Stimulated activated CD4-positive, alpha-beta T cell treated with anti-CD3 and anti-CD28 coated beads, Interleukin-12 subunit alpha, Interleukin-12 subunit beta, amount 100 ng/mL, for 4 hours (primary cell): ENCODE measurements around the gene REEP6.
"Not testable (repeated sequence)": the region's sequence is repeated elsewhere in the genome, so short reads cannot be mapped to it uniquely, and the experiment has no call there.

Experiments used
- DNase-seq: peaks from one replicate; pipeline ENCODE4 v3.0.0-alpha.2; 2020

The REEP6 gene

GRCh38 chr19:1473085-1473851 lies 17.7 kb upstream of the REEP6 start:
- no peak for DNase-seq

GRCh38 chr19:1474011-1474764 lies 16.8 kb upstream of the REEP6 start:
- DNase-seq = no peak

- no peak for DNase-seq
Observed at GRCh38 chr19:1474765-1475351, 16.1 kb upstream of the REEP6 start.

- no peak for DNase-seq
Observed at GRCh38 chr19:1475751-1476437, 15.1 kb upstream of the REEP6 start.

GRCh38 chr19:1477056-1477455 lies 13.9 kb upstream of the REEP6 start:
- not testable (repeated sequence) for DNase-seq

- peak; percentile 91 for DNase-seq
Observed at GRCh38 chr19:1478934-1479707, 11.9 kb upstream of the REEP6 start, which contains the start of gene C19orf25. Gene C19orf25 (minus strand): TSS chr19:1479215. CDS start chr19:1478903, 312 bp downstream.

GRCh38 chr19:1481224-1481892 lies 9.6 kb upstream of the REEP6 start:
- DNase-seq = no peak

- DNase-seq = no peak
Observed at GRCh38 chr19:1481893-1482360, 9.1 kb upstream of the REEP6 start.

- DNase-seq = no peak
Observed at GRCh38 chr19:1482361-1483130, 8.4 kb upstream of the REEP6 start.

- DNase-seq = no peak
Observed at GRCh38 chr19:1483131-1483978, 7.6 kb upstream of the REEP6 start.

- no peak for DNase-seq
Observed at GRCh38 chr19:1483979-1484428, 7.0 kb upstream of the REEP6 start.

- DNase-seq = no peak
Observed at GRCh38 chr19:1486720-1487575, 4.0 kb upstream of the REEP6 start.

- DNase-seq = no peak
Observed at GRCh38 chr19:1487576-1488281, 3.3 kb upstream of the REEP6 start.

GRCh38 chr19:1488282-1488601 lies 2.7 kb upstream of the REEP6 start:
- DNase-seq = no peak

- no peak for DNase-seq
Observed at GRCh38 chr19:1489463-1490310, 1.3 kb upstream of the REEP6 start.

GRCh38 chr19:1490311-1491113 lies 469 bp upstream of the REEP6 start, which contains the start of gene PCSK4:
Gene PCSK4 (minus strand): TSS chr19:1490350. CDS start chr19:1490346, 4 bp downstream.
- DNase-seq = peak; percentile 97
